ENCODE data around the gene DNPEP. TPM values are rescaled to one million over a fixed set of nuclear protein-coding genes. Genes with fewer than 3 reads are reported as not detected.

The DNPEP gene
- total and polyA plus RNA-seq, 2 of the 4 experiments (the other 2 are of a cell fraction) = 74.2 to 89.4 TPM

GRCh38 chr2:219392754-219393153, 5.0 kb upstream of the DNPEP start:
- ChIA-PET POLR2A (ENCODE audit: unreplicated experiment) (no interaction called here), CTCF (interaction anchor here (0.8 to 1.8 kb wide), 2 partner anchors 10 to 137 kb away, joined by 5 to 6 read pairs; no protein-coding TSS in a partner anchor)
- Histone ChIP-seq H3K27me3 (ENCODE audit: control insufficient read depth, insufficient read depth, low read length) (peaks cover 5% of the 10 kb centered on the region), H3K14ac (replicated peaks; ENCODE audit: low read depth, low read length) (no peak overlapping the region), H3K27ac (ENCODE audit: insufficient read depth, low read length) (no peak overlapping the region), H3K4me3 (ENCODE audit: insufficient read depth, low read depth, low read length) (no peak overlapping the region), H3K18ac (ENCODE audit: low read depth, low read length) (no peak overlapping the region), H3K23ac (ENCODE audit: low read depth, low read length) (no peak overlapping the region), H4K20me1 (ENCODE audit: insufficient read depth, low read length) (no peaks in the 10 kb centered on the region), H2BK5ac (ENCODE audit: low read depth, low read length, poor library complexity, severe bottlenecking) (no peak overlapping the region), H4K5ac (ENCODE audit: low read depth, low read length) (no peak overlapping the region), H3K79me1 (ENCODE audit: low read depth in 1 of 2, low read length in 2 of 2) (no peaks in the 10 kb centered on the region), H2BK20ac (ENCODE audit: low read depth, low read length) (no peak overlapping the region), H4K8ac (ENCODE audit: low read depth in 2 of 2, low read length in 2 of 2) (no peak overlapping the region), H3K4me2 (ENCODE audit: low read depth, low read length) (no peak overlapping the region), H3K9me1 (ENCODE audit: insufficient read depth, low read length) (peaks cover 11% of the 10 kb centered on the region), H2AK9ac (replicated peaks; ENCODE audit: low read depth, low read length, poor library complexity) (no peak overlapping the region), H3K9ac (ENCODE audit: low read depth, low read length) (no peak overlapping the region), H2AFZ (replicated peaks; ENCODE audit: low read length, poor library complexity) (no peak overlapping the region), H3K4me1 (ENCODE audit: control insufficient read depth, insufficient read depth, low read length) (peaks cover 3% of the 10 kb centered on the region; the same call in 1 of the 2 replicates), H4K91ac (ENCODE audit: insufficient read depth, low read depth, low read length) (no peak overlapping the region), H3K9me3 (ENCODE audit: control insufficient read depth, insufficient read depth, low read length) (no peaks in the 10 kb centered on the region), H2AK5ac (ENCODE audit: low read depth, low read length) (no peak overlapping the region), H3K56ac (ENCODE audit: extremely low read depth, insufficient read depth, low read length) (no peak overlapping the region), H2BK15ac (ENCODE audit: low read depth, low read length) (no peak overlapping the region), H3K4ac (ENCODE audit: low read depth, low read length) (no peak overlapping the region), H3K36me3 (ENCODE audit: control insufficient read depth, insufficient read depth, low read length) (no peaks in the 10 kb centered on the region), H2BK120ac (ENCODE audit: low read depth, low read length) (no peak overlapping the region)
- no peak for TF ChIP-seq ELK1 (IDR thresholded peaks at IDR 0.05; ENCODE audit: borderline replicate concordance, low read depth, low read length)
- dilution Hi-C loops (cut with HindIII; ENCODE audit: low sequenced_read_pairs, unreplicated experiment) (no loop called here), in situ Hi-C loops (cut with MboI; ENCODE audit: low sequenced_read_pairs) (no loop called here), intact Hi-C loops (cut with micrococcal nuclease) (no loop called here)
- WGBS, 2 experiments (ENCODE audit: extremely low coverage in 2 of 2, insufficient read length in 1 of 2) = 57% methylated on average over 1 of the region's 9 CpGs; no CpG with 5 or more reads in 1 of the 2 experiments
- ATAC-seq (ENCODE audit: low read depth) (no peak), DNase-seq (no peak)
- BruUV-seq (replicated peaks) = no TSS peak

All from IMR-90 (cell line).